GM19438 (cell line): Measurements from ENCODE around the gene FKBP2.
A peak's percentile ranks its signal among the peaks of the same experiment; 100 is the strongest.
"Not testable (repeated sequence)": the region's sequence is repeated elsewhere in the genome, so short reads cannot be mapped to it uniquely, and the experiment has no call there.

Experiments used
- ATAC-seq: cut with Tn5 transposase; IDR thresholded peaks from one replicate; pipeline ENCODE4 v1.9.1; 2021; ENCODE audit warnings: low read depth; ENCODE audit not compliant: unreplicated experiment

FKBP2 gene

GRCh38 chr11:64232182-64232966 is 8.5 kb upstream of the FKBP2 start:
- ATAC-seq: no peak

- ATAC-seq: no peak
Observed at GRCh38 chr11:64232967-64233315, 8.0 kb upstream of the FKBP2 start.

- ATAC-seq: peak; percentile 35
Observed at GRCh38 chr11:64233913-64234586, 6.8 kb upstream of the FKBP2 start, which contains the start of gene VEGFB. Gene VEGFB (plus strand): TSS chr11:64234584. CDS start chr11:64234834, 250 bp downstream.

DNA sequence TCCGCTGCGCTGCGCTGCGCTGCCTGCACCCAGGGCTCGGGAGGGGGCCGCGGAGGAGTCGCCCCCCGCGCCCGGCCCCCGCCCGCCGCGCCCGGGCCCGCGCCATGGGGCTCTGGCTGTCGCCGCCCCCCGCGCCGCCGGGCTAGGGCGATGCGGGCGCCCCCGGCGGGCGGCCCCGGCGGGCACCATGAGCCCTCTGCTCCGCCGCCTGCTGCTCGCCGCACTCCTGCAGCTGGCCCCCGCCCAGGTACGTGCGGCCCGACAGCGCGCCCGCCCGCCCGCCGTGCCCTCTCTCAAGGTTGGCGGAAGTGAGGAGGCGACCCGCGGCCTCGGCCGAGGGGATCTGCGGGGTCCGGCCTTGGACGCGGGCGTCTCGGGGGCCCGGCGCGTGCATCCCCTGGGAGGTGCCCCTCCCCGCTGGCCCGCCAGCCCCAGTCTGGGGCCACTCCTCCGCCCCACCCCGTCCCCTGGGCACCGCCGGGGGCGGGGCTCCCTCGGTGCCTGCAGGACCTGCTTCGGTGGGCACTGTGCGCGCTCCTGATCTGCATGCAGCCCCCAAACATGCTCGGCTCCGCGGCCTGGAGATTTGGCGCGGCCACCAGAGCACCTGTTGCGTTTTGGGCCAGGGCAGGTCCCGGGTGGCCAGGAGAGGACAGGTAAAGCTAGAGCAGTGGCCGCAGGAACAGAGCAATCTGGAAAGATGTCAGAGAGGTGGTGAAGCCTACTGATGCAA is 6.1 kb upstream of the FKBP2 start:
- no peak for ATAC-seq

- ATAC-seq: no peak
Observed at GRCh38 chr11:64235437-64236161, 5.3 kb upstream of the FKBP2 start.

DNA sequence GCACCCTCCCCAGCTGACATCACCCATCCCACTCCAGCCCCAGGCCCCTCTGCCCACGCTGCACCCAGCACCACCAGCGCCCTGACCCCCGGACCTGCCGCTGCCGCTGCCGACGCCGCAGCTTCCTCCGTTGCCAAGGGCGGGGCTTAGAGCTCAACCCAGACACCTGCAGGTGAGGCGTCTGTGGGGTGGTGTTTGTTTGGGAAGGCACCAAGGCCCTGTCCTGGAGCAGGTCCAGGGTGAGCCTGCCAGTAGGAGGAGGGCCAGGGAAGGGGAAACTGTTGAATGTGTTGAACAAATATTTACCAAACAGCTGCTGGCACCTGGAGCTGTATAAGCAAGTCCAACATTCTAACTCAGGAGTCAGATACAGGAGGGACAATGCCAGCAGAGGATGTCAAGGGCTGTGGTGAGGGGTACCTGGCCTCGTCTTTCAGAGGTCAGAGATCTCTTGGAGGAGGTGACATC is 3.4 kb upstream of the FKBP2 start:
- no peak for ATAC-seq

GRCh38 chr11:64238076-64238475 is 2.8 kb upstream of the FKBP2 start:
- no peak for ATAC-seq

GRCh38 chr11:64238999-64239398 is 1.9 kb upstream of the FKBP2 start:
- no peak for ATAC-seq

DNA sequence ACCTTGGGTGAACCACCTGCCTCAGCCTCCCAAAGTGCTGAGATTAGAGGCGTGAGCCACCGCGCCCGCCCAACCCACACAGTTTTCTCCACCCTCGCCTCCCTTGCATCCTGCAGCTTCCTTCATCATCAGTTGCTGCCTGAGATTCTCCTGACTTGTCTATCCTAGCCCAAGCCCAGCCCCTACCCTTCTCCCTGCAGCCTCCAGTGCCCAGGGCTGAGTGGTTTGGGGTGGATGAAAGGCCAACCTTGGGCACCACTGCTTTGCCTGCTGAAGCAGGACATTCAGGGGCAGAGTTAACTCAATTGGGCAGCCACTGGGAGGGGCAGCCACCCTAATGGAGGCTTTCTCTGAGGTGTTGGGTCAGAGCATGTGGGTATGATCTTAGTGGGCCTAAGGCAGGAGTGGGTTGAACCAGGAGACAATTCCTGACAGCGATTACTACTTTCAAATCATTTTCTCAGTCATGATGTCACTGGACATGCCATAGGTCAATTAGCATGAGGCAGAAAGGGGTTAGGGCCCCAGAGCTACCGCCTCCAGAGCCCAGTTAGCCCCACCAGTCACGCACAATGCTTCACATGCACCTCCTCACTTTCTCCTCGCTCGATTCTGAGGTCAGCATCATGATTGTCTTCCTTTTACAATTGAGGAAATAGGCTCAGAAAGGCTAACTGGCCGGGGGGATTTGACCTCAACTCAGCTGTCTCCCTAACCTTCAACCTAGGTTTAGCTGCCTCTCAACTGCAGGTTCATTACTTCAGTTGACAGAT is 1.0 kb upstream of the FKBP2 start:
- no peak for ATAC-seq

GRCh38 chr11:64241241-64241490 is 271 bp downstream of the FKBP2 start:
- ATAC-seq: peak; percentile 64

DNA sequence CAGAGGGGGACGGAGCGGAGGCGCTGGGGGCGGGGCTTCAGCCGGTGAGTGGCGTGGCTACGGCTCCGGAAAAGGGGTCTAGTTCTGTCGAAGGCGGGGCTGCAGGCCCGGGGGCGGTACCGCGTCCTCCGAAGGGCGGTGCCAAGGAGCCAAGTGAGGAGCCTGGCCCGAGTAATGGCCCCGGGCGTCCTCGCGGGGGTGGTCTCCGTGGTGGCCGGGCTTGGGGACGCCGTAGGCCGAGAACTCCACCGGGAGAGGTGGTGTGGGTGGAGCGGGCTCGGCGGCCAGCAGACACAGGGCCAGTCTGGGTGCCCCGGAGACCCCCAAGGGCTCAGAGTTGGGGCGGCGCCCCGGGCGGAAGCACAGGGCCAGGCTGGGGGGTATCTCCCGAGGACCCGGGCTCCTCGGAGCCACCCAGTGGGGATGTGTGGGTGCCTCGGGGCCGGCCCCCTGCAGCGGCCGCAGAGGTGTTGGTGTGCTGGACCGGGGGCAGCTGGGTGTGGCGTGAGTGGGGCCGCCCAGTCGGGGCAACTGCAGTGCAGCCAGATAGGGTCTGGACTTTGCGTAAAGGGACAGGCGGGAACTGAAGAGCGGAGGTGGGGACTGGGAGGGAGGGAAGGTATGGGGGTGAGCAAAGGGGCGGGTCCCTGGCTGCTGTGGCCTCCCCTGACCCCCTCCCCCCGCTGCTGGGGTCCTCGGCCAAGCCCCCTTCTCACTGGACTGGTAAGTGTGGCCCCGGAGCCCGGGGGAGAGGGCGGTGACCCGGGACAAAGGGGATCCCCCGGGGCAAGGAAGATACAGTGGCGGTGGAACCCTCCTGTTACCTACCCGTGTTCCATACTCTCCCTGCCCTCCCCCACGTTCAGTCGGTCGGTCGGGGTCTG is 838 bp downstream of the FKBP2 start:
- ATAC-seq: peak; percentile 6

GRCh38 chr11:64243236-64243854 is 2.5 kb downstream of the FKBP2 start:
- no peak for ATAC-seq

- no peak for ATAC-seq
Observed at GRCh38 chr11:64244107-64244506, 3.2 kb downstream of the FKBP2 start.

GRCh38 chr11:64244966-64245365 is 4.1 kb downstream of the FKBP2 start:
- ATAC-seq: no peak

DNA sequence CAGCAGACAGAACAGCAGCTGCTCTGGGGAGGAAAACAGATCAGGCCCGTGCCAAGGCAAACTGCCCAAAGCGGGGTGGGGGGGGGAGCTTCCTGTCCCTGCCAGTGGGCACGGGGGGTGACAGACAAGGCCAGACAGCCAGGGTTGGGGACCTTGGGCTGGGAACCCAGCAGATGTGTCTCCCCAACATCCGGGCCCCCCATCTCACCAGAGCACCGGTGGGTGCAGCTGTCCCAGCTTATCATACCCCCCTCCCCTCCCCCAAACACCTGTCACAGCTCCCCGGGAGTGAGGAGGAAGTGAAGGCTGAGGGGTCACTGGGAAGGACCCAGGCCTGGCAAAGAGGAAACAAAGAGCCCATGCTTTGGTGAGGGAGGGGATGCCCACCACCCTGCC is 4.5 kb downstream of the FKBP2 start:
- ATAC-seq: no peak

DNA sequence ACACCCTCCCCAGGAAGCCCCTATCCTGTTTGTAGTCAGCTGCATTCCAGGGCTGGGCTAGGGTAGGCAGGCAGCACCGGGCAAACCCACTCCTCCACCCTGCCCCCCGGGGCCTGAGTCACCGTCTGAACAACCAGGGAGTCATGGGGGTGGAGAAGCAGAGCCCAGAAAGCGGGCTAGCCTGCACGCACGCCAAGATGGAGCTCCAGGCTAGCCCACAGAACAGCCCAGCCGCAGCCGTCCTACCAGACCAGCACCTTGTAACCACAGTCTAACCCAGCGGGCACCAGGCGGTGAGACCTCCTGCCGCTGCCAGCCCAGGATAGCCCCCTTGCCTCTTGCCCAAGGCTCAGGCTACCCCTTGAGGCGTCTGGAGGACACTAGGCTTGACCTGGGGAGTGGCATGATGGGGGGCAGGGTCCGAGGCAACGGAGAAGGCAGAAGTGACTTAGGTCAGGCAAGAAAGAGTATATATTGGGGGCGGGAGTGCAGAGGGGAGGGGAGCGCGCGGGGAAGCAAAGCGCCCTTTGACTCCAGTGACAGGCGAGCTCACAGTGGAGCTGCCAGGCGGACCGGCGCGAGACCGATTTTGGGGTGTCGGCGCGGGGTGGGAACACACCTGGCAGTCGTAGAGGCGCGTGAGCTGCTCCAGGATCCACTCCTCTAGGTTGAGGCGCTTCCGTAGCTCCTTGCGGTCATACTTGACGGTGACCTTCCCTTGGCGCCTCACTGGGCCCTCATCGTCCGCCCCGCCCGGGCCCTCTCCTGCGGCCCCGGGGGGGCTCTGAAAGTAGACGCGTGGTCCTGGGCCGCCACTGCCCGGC is 5.1 kb downstream of the FKBP2 start:
- ATAC-seq: no peak

- not testable (repeated sequence) for ATAC-seq
Observed at GRCh38 chr11:64246621-64246870, 5.7 kb downstream of the FKBP2 start.
